ENCODE data around the gene PSMD1.

Gene PSMD1

DNA sequence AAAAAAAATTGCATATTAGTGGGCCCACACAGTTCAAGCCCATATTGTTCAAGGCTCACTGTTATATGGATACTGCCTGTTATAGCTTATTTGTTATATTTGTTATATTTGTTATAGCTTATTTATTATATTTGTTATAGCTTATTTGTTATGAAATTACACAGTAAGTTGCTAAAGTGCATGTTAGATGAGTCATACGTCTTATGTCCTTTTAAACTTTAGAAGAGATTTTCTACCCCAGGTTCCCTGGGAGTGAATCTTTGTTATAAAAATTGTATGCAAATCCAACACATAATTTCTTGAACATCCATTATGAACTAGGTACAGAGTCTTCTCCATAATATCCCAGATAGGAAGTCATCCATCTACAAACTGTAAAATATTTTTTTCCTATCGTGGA is 46.1 kb downstream of the PSMD1 start:
- TF ChIP-seq SIN3A (IDR thresholded peaks at IDR 0.05; ENCODE audit: borderline replicate concordance, insufficient read depth, low read length) (no peak), TAF1 (IDR thresholded peaks at IDR 0.05; ENCODE audit: borderline replicate concordance, insufficient read depth, low read length) (no peak), FOXP2 (optimal IDR thresholded peaks at IDR 0.05; ENCODE audit: borderline replicate concordance, extremely low read depth, extremely low read length, insufficient read depth) (no peak), POLR2AphosphoS5 (IDR thresholded peaks at IDR 0.05; ENCODE audit: low read depth, low read length) (no peak)
- TF ChIP-seq, protein P1, sequence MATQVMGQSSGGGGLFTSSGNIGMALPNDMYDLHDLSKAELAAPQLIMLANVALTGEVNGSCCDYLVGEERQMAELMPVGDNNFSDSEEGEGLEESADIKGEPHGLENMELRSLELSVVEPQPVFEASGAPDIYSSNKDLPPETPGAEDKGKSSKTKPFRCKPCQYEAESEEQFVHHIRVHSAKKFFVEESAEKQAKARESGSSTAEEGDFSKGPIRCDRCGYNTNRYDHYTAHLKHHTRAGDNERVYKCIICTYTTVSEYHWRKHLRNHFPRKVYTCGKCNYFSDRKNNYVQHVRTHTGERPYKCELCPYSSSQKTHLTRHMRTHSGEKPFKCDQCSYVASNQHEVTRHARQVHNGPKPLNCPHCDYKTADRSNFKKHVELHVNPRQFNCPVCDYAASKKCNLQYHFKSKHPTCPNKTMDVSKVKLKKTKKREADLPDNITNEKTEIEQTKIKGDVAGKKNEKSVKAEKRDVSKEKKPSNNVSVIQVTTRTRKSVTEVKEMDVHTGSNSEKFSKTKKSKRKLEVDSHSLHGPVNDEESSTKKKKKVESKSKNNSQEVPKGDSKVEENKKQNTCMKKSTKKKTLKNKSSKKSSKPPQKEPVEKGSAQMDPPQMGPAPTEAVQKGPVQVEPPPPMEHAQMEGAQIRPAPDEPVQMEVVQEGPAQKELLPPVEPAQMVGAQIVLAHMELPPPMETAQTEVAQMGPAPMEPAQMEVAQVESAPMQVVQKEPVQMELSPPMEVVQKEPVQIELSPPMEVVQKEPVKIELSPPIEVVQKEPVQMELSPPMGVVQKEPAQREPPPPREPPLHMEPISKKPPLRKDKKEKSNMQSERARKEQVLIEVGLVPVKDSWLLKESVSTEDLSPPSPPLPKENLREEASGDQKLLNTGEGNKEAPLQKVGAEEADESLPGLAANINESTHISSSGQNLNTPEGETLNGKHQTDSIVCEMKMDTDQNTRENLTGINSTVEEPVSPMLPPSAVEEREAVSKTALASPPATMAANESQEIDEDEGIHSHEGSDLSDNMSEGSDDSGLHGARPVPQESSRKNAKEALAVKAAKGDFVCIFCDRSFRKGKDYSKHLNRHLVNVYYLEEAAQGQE (IDR thresholded peaks at IDR 0.05; ENCODE audit: insufficient read depth in 1 of 2, low read depth in 2 of 2, low read length in 2 of 2): no peak

DNA sequence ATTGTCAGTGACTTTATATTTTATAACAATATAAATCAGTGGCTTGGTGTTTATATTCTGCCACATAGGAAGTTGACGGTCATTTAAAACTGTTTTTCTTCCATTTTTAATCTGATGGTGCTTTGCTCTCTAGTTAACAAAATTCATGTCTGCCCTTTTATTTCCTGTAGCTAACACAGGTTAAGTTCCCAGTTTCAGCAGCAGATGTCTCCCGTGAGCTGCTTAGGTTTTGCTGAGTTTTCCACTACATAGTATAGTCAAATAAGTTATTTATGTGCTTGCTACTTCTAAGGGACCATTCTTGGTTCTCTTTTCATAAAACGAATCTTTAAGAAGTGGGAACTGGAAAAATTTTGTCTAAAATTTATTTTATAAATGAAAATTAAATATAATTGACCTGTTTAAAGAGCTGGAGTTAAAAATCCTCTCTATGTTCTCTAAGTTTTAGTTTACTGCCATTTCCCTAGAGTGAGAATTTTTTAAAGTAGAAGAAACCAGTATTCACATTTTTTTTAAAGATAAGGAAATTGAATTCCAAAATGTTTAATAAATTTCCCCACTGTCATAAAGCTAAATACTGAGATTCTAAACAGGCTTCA is 47.5 kb downstream of the PSMD1 start:
- TF ChIP-seq POLR2AphosphoS5 (IDR thresholded peaks at IDR 0.05; ENCODE audit: low read depth, low read length) (no peak), TAF1 (IDR thresholded peaks at IDR 0.05; ENCODE audit: borderline replicate concordance, insufficient read depth, low read length) (no peak), SIN3A (IDR thresholded peaks at IDR 0.05; ENCODE audit: borderline replicate concordance, insufficient read depth, low read length) (no peak), FOXP2 (optimal IDR thresholded peaks at IDR 0.05; ENCODE audit: borderline replicate concordance, extremely low read depth, extremely low read length, insufficient read depth) (no peak)
- TF ChIP-seq, protein P1 (IDR thresholded peaks at IDR 0.05; ENCODE audit: insufficient read depth in 1 of 2, low read depth in 2 of 2, low read length in 2 of 2): no peak

DNA sequence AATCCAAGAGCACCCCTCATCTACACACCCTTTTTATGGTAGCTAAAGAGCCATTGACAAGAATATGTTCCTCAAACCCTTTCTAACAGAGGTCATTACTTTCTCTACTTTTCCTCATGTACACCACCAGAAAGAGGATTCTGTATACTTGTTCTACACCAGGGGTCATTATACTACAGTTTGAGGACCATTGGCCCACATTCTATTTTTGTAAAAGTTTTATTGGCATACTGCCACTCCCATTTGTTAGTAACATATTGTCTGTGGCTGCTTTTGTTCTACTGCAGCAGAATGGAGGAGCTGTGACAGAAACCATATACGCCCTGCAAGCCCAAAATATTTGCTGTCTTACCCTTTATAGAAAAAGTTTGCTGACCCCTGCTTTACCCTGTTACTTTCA is 53.9 kb downstream of the PSMD1 start:
- TF ChIP-seq TAF1 (IDR thresholded peaks at IDR 0.05; ENCODE audit: borderline replicate concordance, insufficient read depth, low read length) (no peak), FOXP2 (optimal IDR thresholded peaks at IDR 0.05; ENCODE audit: borderline replicate concordance, extremely low read depth, extremely low read length, insufficient read depth) (no peak), SIN3A (IDR thresholded peaks at IDR 0.05; ENCODE audit: borderline replicate concordance, insufficient read depth, low read length) (no peak), POLR2AphosphoS5 (IDR thresholded peaks at IDR 0.05; ENCODE audit: low read depth, low read length) (no peak)
- TF ChIP-seq, protein P1 (IDR thresholded peaks at IDR 0.05; ENCODE audit: insufficient read depth in 1 of 2, low read depth in 2 of 2, low read length in 2 of 2): no peak

DNA sequence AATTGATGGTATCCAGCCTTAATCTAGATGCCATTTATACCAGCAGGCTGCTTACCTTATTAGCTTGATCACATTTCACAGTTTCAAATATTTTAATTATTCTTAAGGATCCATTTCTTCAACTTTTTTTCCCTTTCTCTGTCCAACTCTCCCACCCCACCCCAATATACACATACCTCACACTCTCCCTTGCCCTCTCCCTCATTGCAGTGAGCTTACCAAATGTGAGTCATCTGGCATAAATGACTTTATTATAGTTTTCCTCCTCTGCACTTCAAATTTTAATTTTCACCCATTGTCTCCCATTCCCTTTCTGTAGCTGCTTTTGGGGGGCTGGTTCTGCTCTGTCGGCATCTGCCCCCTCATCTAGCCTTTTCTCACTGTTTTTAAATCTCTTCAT is 55.3 kb downstream of the PSMD1 start:
- TF ChIP-seq FOXP2 (optimal IDR thresholded peaks at IDR 0.05; ENCODE audit: borderline replicate concordance, extremely low read depth, extremely low read length, insufficient read depth): no peak
- TF ChIP-seq, protein P1 (IDR thresholded peaks at IDR 0.05; ENCODE audit: insufficient read depth in 1 of 2, low read depth in 2 of 2, low read length in 2 of 2): no peak
- no peak for TF ChIP-seq TAF1 (IDR thresholded peaks at IDR 0.05; ENCODE audit: borderline replicate concordance, insufficient read depth, low read length)
- TF ChIP-seq SIN3A (IDR thresholded peaks at IDR 0.05; ENCODE audit: borderline replicate concordance, insufficient read depth, low read length): no peak
- no peak for TF ChIP-seq POLR2AphosphoS5 (IDR thresholded peaks at IDR 0.05; ENCODE audit: low read depth, low read length)

All from PFSK-1 (cell line).